ENCODE results near the gene DOCK9.

DNA sequence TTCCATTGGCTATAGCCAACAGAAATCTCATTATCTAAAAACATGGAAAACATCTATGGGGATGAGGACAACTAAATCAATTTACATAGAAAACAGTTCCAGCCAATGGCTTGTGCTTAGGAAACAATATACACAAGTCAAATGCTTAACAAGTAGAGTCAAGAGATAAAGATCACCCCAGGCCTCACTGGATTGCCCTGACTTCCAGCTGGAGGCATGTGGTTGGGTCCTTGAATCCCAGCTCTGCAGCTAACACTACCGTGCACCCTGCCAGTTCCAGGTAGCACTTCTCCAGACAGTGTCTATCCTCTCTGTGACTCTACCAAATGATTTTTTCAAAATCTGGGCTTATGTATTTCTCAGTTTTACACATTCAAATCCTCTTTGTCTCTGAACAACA is 80.2 kb downstream of the DOCK9 start:
- TF ChIP-seq, protein P1, sequence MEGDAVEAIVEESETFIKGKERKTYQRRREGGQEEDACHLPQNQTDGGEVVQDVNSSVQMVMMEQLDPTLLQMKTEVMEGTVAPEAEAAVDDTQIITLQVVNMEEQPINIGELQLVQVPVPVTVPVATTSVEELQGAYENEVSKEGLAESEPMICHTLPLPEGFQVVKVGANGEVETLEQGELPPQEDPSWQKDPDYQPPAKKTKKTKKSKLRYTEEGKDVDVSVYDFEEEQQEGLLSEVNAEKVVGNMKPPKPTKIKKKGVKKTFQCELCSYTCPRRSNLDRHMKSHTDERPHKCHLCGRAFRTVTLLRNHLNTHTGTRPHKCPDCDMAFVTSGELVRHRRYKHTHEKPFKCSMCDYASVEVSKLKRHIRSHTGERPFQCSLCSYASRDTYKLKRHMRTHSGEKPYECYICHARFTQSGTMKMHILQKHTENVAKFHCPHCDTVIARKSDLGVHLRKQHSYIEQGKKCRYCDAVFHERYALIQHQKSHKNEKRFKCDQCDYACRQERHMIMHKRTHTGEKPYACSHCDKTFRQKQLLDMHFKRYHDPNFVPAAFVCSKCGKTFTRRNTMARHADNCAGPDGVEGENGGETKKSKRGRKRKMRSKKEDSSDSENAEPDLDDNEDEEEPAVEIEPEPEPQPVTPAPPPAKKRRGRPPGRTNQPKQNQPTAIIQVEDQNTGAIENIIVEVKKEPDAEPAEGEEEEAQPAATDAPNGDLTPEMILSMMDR (conservative IDR thresholded peaks at IDR 0.05 in 1 of 2, IDR thresholded peaks at IDR 0.05 in 1 of 2; ENCODE audit: extremely low read depth in 1 of 2, insufficient read depth in 1 of 2, low read depth in 1 of 2, low read length in 2 of 2), result no peak
- TF ChIP-seq EZH2 (IDR thresholded peaks at IDR 0.05; ENCODE audit: borderline replicate concordance, low read length), result no peak

Measured in mammary epithelial cell (primary cell).